Mesenchymal stem cell (in vitro differentiated cells and primary cell): ENCODE measurements around the gene UGCG. TPM values are rescaled to one million over a fixed set of nuclear protein-coding genes. Genes with fewer than 3 reads are reported as not detected.

Experiments
- DNase-seq: peaks from one replicate; pipeline ENCODE4 v3.0.0-alpha.2; 2013
- H2AFZ ChIP-seq: one replicate; pipeline ENCODE4 v1.6.1; 2013; ENCODE audit warnings: low read depth, mild to moderate bottlenecking, control low read depth, inconsistent platforms, low read length, moderate library complexity
- H2AK5ac ChIP-seq: 2 replicates; pipeline ENCODE4 v1.6.1; 2013; ENCODE audit warnings: low read length, moderate library complexity, mild to moderate bottlenecking, inconsistent platforms; ENCODE audit not compliant: severe bottlenecking
- H2BK120ac ChIP-seq: one replicate; pipeline ENCODE4 v1.6.1; 2013; ENCODE audit warnings: low read depth, mild to moderate bottlenecking, inconsistent platforms, low read length, moderate library complexity
- H2BK12ac ChIP-seq, 2 experiments: one replicate each; pipeline ENCODE4 v1.6.1; 2013; ENCODE audit warnings: inconsistent platforms in 2 of 2, low read length in 2 of 2, mild to moderate bottlenecking in 2 of 2, moderate library complexity in 2 of 2, control low read depth in 1 of 2
- H2BK15ac ChIP-seq: one replicate; pipeline ENCODE4 v1.6.1; 2013; ENCODE audit warnings: mild to moderate bottlenecking, low read depth, inconsistent platforms; ENCODE audit not compliant: poor library complexity, severe bottlenecking
- H2BK5ac ChIP-seq: 2 replicates; pipeline ENCODE4 v1.6.1; 2013; ENCODE audit warnings: low read depth, mild to moderate bottlenecking, low read length, control low read depth, inconsistent platforms; ENCODE audit not compliant: poor library complexity, severe bottlenecking
- H3K14ac ChIP-seq, 2 experiments: one replicate each; pipeline ENCODE4 v1.6.1; 2013; ENCODE audit warnings: inconsistent platforms in 2 of 2, low read length in 2 of 2, control low read depth in 1 of 2, mild to moderate bottlenecking in 1 of 2, moderate library complexity in 1 of 2
- H3K18ac ChIP-seq, 2 experiments: one replicate each; pipeline ENCODE4 v1.6.1; 2013; ENCODE audit warnings: inconsistent platforms in 2 of 2, low read length in 2 of 2, control low read depth in 1 of 2, low read depth in 1 of 2, mild to moderate bottlenecking in 1 of 2
- H3K23ac ChIP-seq, 2 experiments: one replicate each; pipeline ENCODE4 v1.6.1; 2013; ENCODE audit warnings: inconsistent platforms in 2 of 2, low read length in 2 of 2, mild to moderate bottlenecking in 2 of 2, moderate library complexity in 2 of 2, control low read depth in 1 of 2
- H3K27ac ChIP-seq: 2 replicates; pipeline ENCODE4 v1.5.1; 2013; ENCODE audit warnings: mild to moderate bottlenecking, moderate library complexity, low read length, control low read depth, inconsistent platforms; ENCODE audit not compliant: poor library complexity, severe bottlenecking
- H3K27me3 ChIP-seq, 2 experiments: 2 replicates each; pipeline versions ENCODE4 v1.6.1 to v1.7.0; 2013; ENCODE audit warnings: low read length in 2 of 2, mild to moderate bottlenecking in 2 of 2, moderate library complexity in 2 of 2, control low read depth in 1 of 2, inconsistent platforms in 1 of 2; ENCODE audit not compliant: control insufficient read depth in 1 of 2, insufficient read depth in 1 of 2
- H3K36me3 ChIP-seq, 2 experiments: 2 replicates each; pipeline versions ENCODE4 v1.6.1 to v1.7.0; 2013; ENCODE audit warnings: low read length in 2 of 2, control low read depth in 1 of 2, inconsistent platforms in 1 of 2, low read depth in 1 of 2, mild to moderate bottlenecking in 1 of 2; ENCODE audit not compliant: insufficient read depth in 2 of 2, control insufficient read depth in 1 of 2
- H3K4ac ChIP-seq, 2 experiments: one replicate each; pipeline ENCODE4 v1.6.1; 2013; ENCODE audit warnings: inconsistent platforms in 2 of 2, low read length in 2 of 2, mild to moderate bottlenecking in 2 of 2, moderate library complexity in 2 of 2, control low read depth in 1 of 2, low read depth in 1 of 2
- H3K4me1 ChIP-seq: 2 replicates; pipeline ENCODE4 v1.6.1; 2013; ENCODE audit warnings: low read depth, low read length, control low read depth; ENCODE audit not compliant: control insufficient read depth, insufficient read depth
- H3K4me2 ChIP-seq: 2 replicates; pipeline ENCODE4 v1.6.1; 2013; ENCODE audit warnings: low read length, mild to moderate bottlenecking, inconsistent platforms; ENCODE audit not compliant: poor library complexity, severe bottlenecking
- H3K4me3 ChIP-seq, 2 experiments: 2 replicates each; pipeline versions ENCODE4 v1.5.1 to v1.7.0; 2013; ENCODE audit warnings: low read length in 2 of 2, mild to moderate bottlenecking in 2 of 2, control low read depth in 1 of 2, low read depth in 1 of 2; ENCODE audit not compliant: insufficient read depth in 1 of 2
- H3K79me1 ChIP-seq: replicated peaks from 2 replicates; pipeline ENCODE4 v1.6.1; 2013; ENCODE audit warnings: mild to moderate bottlenecking, control low read depth, low read length, inconsistent platforms; ENCODE audit not compliant: poor library complexity, severe bottlenecking
- H3K9ac ChIP-seq: 2 replicates; pipeline ENCODE4 v1.7.0; 2013; ENCODE audit warnings: mild to moderate bottlenecking, low read length, moderate library complexity
- H3K9me3 ChIP-seq: 2 replicates; pipeline ENCODE4 v1.7.0; 2013; ENCODE audit warnings: mild to moderate bottlenecking, low read length; ENCODE audit not compliant: control insufficient read depth
- H4K8ac ChIP-seq: one replicate; pipeline ENCODE4 v1.6.1; 2013; ENCODE audit warnings: inconsistent platforms, mild to moderate bottlenecking, low read length, moderate library complexity
- H4K91ac ChIP-seq: one replicate; pipeline ENCODE4 v1.6.1; 2013; ENCODE audit warnings: mild to moderate bottlenecking, low read length, inconsistent platforms
- WGBS: methylation state at CpG from one replicate; pipeline ENCODE4 v1.1.7; 2013; ENCODE audit warnings: mixed read lengths; 5-methylcytosine and 5-hydroxymethylcytosine counted together
- polyA plus RNA-seq, 2 experiments: library from polyadenylated mRNA; stranded (reverse); fragments of 200-250 nt; gene quantifications; one replicate each; pipeline ENCODE4 v1.2.3, GENCODE V29; 2013

The UGCG gene
- polyA plus RNA-seq (2013, experiment 1 of 2): 44.2 TPM
- polyA plus RNA-seq (2013, experiment 2 of 2): 45.8 TPM

GRCh38 chr9:111895996-111896941 lies at the start of gene UGCG:
UGCG (plus strand) TSS chr9:111896814; CDS start chr9:111897216, 402 bp downstream.
- Histone ChIP-seq H2BK120ac (peak within 1 kb of the TSS; percentile 99), H3K79me1 (no peaks in the 10 kb centered on the region), H3K4me1 (peaks cover 3% of the 10 kb centered on the region), H3K4me3 (peak within 1 kb of the TSS; percentile 77 to 92), H2BK12ac (peak within 1 kb of the TSS in 1 of 2 experiments; percentile 31), H3K14ac (peak within 1 kb of the TSS in 1 of 2 experiments; percentile 31), H2BK15ac (peak within 1 kb of the TSS; percentile 98), H3K36me3 (no peaks in the 10 kb centered on the region), H4K8ac (peak within 1 kb of the TSS; percentile 99), H3K27me3 (no peaks in the 10 kb centered on the region), H3K27ac (peak within 1 kb of the TSS; percentile 99), H4K91ac (peak within 1 kb of the TSS; percentile 93), H2AK5ac (peak within 1 kb of the TSS; percentile 64), H3K9me3 (no peaks in the 10 kb centered on the region), H3K9ac (peak within 1 kb of the TSS; percentile 93), H3K18ac (peak within 1 kb of the TSS; percentile 97 to 99), H3K4me2 (peak within 1 kb of the TSS; percentile 88), H3K23ac (peak within 1 kb of the TSS in 1 of 2 experiments; percentile 81), H2AFZ (peak within 1 kb of the TSS; percentile 90), H3K4ac (peak within 1 kb of the TSS; percentile 75 to 98), H2BK5ac (peak within 1 kb of the TSS; percentile 66)
- peak; percentile 89 for DNase-seq
- 4% methylated on average over 54 of the region's 84 CpGs for WGBS

- DNase-seq: no peak
- no peak overlapping the region for H3K27ac ChIP-seq
- no peak overlapping the region for H3K14ac ChIP-seq
- H3K9me3 ChIP-seq: no peaks in the 10 kb centered on the region
- no peak overlapping the region for H2BK120ac ChIP-seq
- H3K79me1 ChIP-seq: no peaks in the 10 kb centered on the region
- H3K4ac ChIP-seq: no peak overlapping the region
- H3K4me2 ChIP-seq: no peak overlapping the region
- H3K18ac ChIP-seq: no peak overlapping the region
- no peak overlapping the region for H4K91ac ChIP-seq
- H3K4me3 ChIP-seq: no peak overlapping the region
- no peaks in the 10 kb centered on the region for H3K36me3 ChIP-seq
- H2BK15ac ChIP-seq: no peak overlapping the region
- no peaks in the 10 kb centered on the region for H3K27me3 ChIP-seq
- 3% methylated on average over 1 of the region's 2 CpGs for WGBS
- H2AFZ ChIP-seq: no peak overlapping the region
- no peak overlapping the region for H2BK12ac ChIP-seq
- H2AK5ac ChIP-seq: no peak overlapping the region
- H3K9ac ChIP-seq: no peak overlapping the region
- no peak overlapping the region for H3K23ac ChIP-seq
- no peak overlapping the region for H4K8ac ChIP-seq
- H3K4me1 ChIP-seq: peaks cover 1% of the 10 kb centered on the region
- no peak overlapping the region for H2BK5ac ChIP-seq
These were observed 45.1 kb upstream of the UGCG start for GRCh38 chr9:111851553-111851952.

GRCh38 chr9:111852291-111852690 lies 44.3 kb upstream of the UGCG start:
- Histone ChIP-seq H3K23ac (no peak overlapping the region), H3K4ac (no peak overlapping the region), H3K4me2 (no peak overlapping the region), H3K27me3 (no peaks in the 10 kb centered on the region), H3K4me1 (peaks cover 1% of the 10 kb centered on the region), H2BK120ac (no peak overlapping the region), H2AFZ (no peak overlapping the region), H3K14ac (no peak overlapping the region), H4K8ac (no peak overlapping the region), H2BK5ac (no peak overlapping the region), H2AK5ac (no peak overlapping the region), H3K9ac (no peak overlapping the region), H3K9me3 (no peaks in the 10 kb centered on the region), H3K79me1 (no peaks in the 10 kb centered on the region), H3K4me3 (no peak overlapping the region), H2BK15ac (no peak overlapping the region), H4K91ac (no peak overlapping the region), H3K36me3 (no peaks in the 10 kb centered on the region), H3K27ac (no peak overlapping the region), H3K18ac (no peak overlapping the region), H2BK12ac (no peak overlapping the region)
- no peak for DNase-seq
- WGBS: 100% methylated on average over 1 of the region's 1 CpG

- Histone ChIP-seq H2BK12ac (no peak overlapping the region), H3K4ac (no peak overlapping the region), H3K14ac (no peak overlapping the region), H2BK120ac (no peak overlapping the region), H3K4me3 (no peak overlapping the region), H3K36me3 (no peaks in the 10 kb centered on the region), H4K91ac (no peak overlapping the region), H4K8ac (no peak overlapping the region), H3K9me3 (no peaks in the 10 kb centered on the region), H3K9ac (no peak overlapping the region), H3K79me1 (no peaks in the 10 kb centered on the region), H2AFZ (no peak overlapping the region), H3K18ac (no peak overlapping the region), H2AK5ac (no peak overlapping the region), H3K23ac (no peak overlapping the region), H2BK5ac (no peak overlapping the region), H3K4me1 (peaks cover 1% of the 10 kb centered on the region), H3K27ac (no peak overlapping the region), H2BK15ac (no peak overlapping the region), H3K27me3 (no peaks in the 10 kb centered on the region), H3K4me2 (no peak overlapping the region)
- no peak for DNase-seq
These were observed 43.2 kb upstream of the UGCG start for GRCh38 chr9:111853450-111853827.
